ENCODE measurements around the gene IL1B.
"Not testable (repeated sequence)": the region's sequence is repeated elsewhere in the genome, so short reads cannot be mapped to it uniquely, and the experiment has no call there.

The IL1B gene

GRCh38 chr2:112849956-112850355 lies 13.4 kb upstream of the IL1B start:
- DNase-seq, result no peak
- no peak for ATAC-seq

- ATAC-seq (no peak), DNase-seq (no peak)
Observed at GRCh38 chr2:112848833-112849232, 12.3 kb upstream of the IL1B start.

- ATAC-seq, result no peak
- no peak for DNase-seq
Observed at GRCh38 chr2:112846031-112846430, 9.5 kb upstream of the IL1B start.

GRCh38 chr2:112843836-112844235 lies 7.3 kb upstream of the IL1B start:
- DNase-seq (no peak), ATAC-seq (no peak)

- no peak for ATAC-seq
Observed at GRCh38 chr2:112843288-112843687, 6.7 kb upstream of the IL1B start.

GRCh38 chr2:112841295-112842044 lies 4.9 kb upstream of the IL1B start:
- ATAC-seq (no peak), DNase-seq (no peak)

More at GRCh38 chr2:112843288-112843687, 6.7 kb upstream of the IL1B start:
- no peak for DNase-seq

GRCh38 chr2:112840068-112840445 lies 3.5 kb upstream of the IL1B start:
- ATAC-seq, result no peak
- DNase-seq, result no peak

GRCh38 chr2:112839407-112840067 lies 3.0 kb upstream of the IL1B start:
- DNase-seq, result no peak
- ATAC-seq, result peak; percentile 21

GRCh38 chr2:112836163-112836560 lies 417 bp downstream of the IL1B start:
- no peak for DNase-seq
- no peak for ATAC-seq

GRCh38 chr2:112835536-112836162 lies 930 bp downstream of the IL1B start:
- DNase-seq (no peak), ATAC-seq (no peak)

- ATAC-seq, result no peak
- DNase-seq, result no peak
Observed at GRCh38 chr2:112835061-112835501, 1.5 kb downstream of the IL1B start.

- ATAC-seq (no peak), DNase-seq (no peak)
Observed at GRCh38 chr2:112834396-112835037, 2.1 kb downstream of the IL1B start.

- DNase-seq, result no peak
Observed at GRCh38 chr2:112833976-112834375, 2.6 kb downstream of the IL1B start.

GRCh38 chr2:112833639-112833931 lies 3.0 kb downstream of the IL1B start:
- DNase-seq, ATAC-seq: not testable (repeated sequence)

More at GRCh38 chr2:112833976-112834375, 2.6 kb downstream of the IL1B start:
- ATAC-seq, result no peak

GRCh38 chr2:112832841-112833638 lies 3.5 kb downstream of the IL1B start:
- no peak for ATAC-seq
- no peak for DNase-seq

- ATAC-seq, result no peak
- no peak for DNase-seq
Observed at GRCh38 chr2:112831946-112832840, 4.4 kb downstream of the IL1B start.

- ATAC-seq (no peak), DNase-seq (no peak)
Observed at GRCh38 chr2:112831513-112831845, 5.1 kb downstream of the IL1B start.

GRCh38 chr2:112830682-112831512 lies 5.7 kb downstream of the IL1B start:
- ATAC-seq, result no peak

GRCh38 chr2:112829961-112830681 lies 6.5 kb downstream of the IL1B start:
- DNase-seq (no peak), ATAC-seq (no peak)

More at GRCh38 chr2:112830682-112831512, 5.7 kb downstream of the IL1B start:
- no peak for DNase-seq

Data from stimulated activated naive CD8-positive, alpha-beta T cell treated with anti-CD3 and anti-CD28 coated beads, Interleukin-15, Interleukin-2, amounts not matched to agents 100 U/mL and 50 U/mL, for 24 hours (primary cell).